GM12801 (cell line): Measurements from ENCODE around the gene ATP23.

Source experiments
- TF ChIP-seq, protein P1 (sequence below): IDR thresholded peaks from one replicate; pipeline ENCODE4 v1.5.1; 2011; ENCODE audit warnings: control low read depth; ENCODE audit not compliant: insufficient read length; ENCODE audit errors: extremely low read depth

ATP23 gene, protein sequence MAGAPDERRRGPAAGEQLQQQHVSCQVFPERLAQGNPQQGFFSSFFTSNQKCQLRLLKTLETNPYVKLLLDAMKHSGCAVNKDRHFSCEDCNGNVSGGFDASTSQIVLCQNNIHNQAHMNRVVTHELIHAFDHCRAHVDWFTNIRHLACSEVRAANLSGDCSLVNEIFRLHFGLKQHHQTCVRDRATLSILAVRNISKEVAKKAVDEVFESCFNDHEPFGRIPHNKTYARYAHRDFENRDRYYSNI

DNA sequence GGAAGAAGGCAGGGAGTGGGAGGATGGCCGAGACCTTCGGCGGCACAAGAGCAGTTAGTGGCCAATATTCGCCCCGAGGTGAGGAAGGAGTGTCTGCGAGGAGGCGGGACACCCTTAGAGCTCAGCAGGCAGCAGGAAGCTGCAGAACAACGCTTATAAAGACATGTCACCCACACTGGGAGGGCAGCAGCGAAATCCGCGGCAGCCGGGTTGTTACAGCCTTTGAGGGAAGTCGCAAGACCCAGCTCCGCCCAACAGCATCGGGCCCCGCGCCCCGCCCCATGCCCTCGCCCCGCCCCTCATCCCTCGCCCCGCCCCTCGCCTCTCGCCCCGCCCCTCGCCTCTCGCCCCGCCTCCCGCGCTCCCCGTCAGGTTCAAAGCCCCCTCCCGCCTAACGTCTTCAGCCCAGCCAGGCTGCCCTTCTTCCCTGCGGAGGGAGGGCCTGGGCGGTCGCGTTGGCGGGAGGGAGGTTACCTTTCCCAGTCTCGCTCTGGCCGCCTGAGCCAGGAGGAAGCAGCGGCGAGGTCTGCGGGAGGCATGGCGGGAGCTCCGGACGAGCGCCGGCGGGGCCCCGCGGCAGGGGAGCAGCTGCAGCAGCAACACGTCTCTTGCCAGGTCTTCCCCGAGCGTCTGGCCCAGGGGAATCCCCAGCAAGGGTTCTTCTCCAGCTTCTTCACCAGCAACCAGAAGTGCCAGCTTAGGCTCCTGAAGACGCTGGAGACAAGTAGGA, at the start of gene ATP23:
Gene ATP23, plus strand, starts transcription at position 403 of the 730 bp plus-strand sequence. Its CDS starts 135 bp downstream, at position 538.
- TF ChIP-seq, protein P1, sequence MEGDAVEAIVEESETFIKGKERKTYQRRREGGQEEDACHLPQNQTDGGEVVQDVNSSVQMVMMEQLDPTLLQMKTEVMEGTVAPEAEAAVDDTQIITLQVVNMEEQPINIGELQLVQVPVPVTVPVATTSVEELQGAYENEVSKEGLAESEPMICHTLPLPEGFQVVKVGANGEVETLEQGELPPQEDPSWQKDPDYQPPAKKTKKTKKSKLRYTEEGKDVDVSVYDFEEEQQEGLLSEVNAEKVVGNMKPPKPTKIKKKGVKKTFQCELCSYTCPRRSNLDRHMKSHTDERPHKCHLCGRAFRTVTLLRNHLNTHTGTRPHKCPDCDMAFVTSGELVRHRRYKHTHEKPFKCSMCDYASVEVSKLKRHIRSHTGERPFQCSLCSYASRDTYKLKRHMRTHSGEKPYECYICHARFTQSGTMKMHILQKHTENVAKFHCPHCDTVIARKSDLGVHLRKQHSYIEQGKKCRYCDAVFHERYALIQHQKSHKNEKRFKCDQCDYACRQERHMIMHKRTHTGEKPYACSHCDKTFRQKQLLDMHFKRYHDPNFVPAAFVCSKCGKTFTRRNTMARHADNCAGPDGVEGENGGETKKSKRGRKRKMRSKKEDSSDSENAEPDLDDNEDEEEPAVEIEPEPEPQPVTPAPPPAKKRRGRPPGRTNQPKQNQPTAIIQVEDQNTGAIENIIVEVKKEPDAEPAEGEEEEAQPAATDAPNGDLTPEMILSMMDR: no peak

DNA sequence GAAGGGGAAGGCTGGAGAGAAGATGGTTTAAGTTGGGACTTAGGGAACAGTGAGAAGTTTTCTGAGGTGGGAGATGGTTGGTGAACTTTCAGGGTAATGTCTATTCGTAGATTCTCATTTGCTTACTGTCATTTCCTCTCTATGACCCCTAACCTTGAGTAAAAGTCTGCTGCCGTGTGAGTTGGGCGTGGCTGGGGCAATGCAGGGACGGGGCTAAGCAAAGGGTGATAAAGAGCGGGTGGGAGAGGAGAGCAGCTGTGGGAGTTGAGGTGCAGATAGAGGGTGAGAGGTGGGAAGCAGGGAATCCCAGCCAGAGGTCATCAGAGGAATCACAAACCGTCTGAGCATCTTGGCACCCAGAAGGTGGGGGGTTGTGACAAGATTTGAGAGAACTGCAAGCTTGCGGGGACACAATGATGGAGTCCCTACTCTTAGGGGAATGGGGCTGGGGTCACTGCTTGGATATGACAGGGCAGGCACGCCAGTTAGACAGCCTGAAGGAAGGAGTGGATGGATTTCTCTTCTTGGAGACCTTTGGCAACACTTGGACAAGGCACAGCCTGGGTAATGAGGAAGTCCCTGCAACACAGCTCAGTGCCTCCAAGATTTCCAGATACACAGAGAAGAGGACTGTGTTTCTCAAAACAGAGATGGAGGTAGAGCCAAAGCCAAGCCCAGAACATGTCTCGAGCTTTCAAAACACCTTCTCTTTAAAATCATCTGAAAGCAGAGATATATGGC, 49.0 kb upstream of the ATP23 start:
- TF ChIP-seq, protein P1: no peak

DNA sequence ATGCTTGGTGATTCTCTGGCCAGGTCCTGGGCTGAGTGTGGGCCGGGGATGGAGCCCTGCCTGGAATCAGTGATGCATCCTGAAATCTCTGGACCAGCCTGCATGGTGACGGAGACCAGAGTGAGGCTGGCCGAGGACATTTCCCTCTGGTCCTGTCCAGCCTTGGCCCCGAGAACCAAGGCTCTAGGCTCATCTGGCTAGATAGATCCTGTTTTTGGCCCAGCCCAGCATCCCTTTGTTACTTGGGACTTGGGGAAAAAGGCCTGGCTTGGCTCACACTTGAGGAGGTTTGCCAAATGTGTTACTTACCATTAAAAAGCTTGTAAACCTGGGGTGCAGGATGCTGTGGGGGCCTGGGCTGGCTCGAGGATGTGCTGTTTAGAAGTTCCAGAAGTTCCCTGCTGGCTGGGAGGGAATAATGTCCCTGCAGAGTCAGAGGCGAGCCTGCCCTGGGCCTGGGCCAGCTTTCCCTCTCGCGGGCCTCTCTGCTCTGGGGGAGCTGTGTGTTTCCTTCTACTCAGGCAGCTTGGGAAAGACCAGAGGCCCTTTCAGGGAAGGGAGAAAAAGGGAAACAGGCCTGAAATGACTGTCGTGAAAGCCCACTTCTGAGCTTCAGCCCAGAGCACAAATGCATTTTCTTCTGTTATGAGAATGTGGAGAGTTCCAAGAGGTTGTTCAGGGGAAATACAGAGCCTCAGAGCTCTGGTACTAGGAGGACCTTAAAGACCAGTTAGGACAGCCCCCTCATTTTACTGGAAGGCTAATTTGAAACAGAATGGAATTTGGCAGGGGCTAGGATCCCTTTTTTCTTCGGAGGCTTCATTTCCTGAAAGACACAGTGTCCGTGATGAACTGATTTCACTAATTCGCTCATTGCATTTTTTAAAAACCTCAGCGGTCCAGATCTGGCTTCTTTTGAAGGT, 47.7 kb upstream of the ATP23 start:
- TF ChIP-seq, protein P1: no peak

DNA sequence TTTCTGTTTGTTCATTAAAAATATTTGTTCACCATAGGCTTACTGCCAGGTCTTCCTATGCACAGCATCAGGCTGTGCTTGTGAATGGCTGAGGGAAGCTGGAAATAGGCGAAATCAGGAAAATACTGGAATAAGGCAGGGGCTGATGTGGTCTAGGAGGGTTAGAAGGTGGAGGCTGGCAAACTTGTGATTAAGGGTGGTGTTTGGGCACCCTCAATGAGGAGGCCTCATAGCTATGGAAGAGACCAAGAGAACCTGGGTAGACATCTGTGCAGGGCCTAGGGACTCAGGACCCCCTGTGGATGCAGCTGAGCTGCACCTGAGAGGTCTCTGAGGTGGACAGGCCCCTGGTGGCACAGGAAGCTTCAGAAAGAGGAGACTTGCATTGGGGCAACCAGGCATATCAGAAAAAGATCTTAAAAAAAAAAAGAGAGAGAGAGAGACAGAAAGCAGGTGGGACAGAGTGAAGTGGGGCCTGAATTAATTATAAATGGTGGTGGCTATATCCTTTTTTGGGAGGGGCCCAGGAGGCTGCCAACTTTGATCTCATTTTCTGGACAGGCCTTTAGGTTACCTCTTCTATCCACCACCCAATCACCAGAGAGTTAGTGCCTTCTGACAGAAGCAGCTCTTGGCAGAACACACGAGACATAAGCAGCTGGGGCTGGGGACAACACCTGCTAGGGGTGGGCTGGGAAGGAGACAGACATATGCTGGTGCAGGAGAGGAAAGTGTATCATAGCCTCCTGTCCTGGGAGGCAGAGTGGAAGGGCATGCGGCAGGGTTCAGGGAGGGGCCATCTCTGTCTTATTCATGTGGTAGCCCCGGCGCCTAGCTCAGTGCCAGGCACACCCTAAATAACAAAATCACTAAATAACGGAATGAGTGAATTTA, 46.7 kb upstream of the ATP23 start:
- TF ChIP-seq, protein P1: no peak

DNA sequence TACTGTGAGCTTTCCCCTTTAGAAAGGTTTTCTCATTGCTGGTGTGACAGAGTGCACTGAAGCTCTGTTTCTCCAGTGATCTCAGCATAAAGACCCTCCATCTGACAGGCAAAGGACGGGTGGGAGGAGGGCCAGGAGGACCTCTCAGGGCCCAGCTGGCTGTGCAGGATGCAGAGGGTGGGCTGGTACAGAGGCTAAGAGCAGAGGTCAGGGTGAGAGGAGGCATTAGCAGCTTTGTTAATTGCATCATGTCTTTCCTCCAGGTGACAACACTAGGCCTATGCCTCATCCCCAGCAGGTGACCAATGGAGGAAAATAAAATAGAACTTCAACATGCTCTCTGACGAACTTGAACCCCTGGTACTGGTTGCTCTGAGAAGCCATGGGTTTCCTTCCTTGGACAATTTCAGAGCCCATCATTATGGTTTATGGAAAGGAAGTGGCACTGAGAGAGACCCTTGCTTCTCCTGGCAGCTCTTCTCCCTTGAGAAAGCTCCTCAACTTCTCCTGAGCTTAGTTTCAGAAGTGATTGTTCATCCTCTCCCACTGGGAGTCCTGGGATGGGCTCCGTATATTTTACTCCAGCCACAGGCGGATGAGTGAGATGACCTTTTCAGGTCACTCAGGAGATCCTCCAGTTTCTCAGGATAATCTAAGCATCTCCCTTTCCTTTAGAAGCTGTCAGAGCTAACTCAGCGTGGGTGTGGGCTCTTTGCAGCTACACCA, 45.8 kb upstream of the ATP23 start:
- TF ChIP-seq, protein P1: no peak

DNA sequence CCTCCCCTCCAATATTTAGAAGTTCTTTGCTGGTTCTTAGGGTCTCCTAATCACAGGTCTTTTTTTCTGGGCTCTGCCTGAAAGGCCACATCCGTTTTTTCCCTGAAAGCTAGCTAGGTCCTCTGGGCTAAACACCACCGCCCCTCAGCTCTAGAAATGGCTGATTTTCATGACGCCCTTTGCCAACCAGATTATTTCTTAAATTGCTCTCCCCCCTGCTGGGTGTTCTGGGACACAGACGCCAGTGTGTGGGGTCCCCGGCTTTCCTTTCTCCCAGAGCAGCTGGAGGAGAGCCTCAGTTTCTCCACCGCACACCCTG, 45.3 kb upstream of the ATP23 start:
- TF ChIP-seq, protein P1: no peak
